D721Med (cell line): ENCODE measurements around the gene PACRG.

Source experiments
- DNase-seq: peaks from one replicate; pipeline ENCODE4 v3.0.0; 2011; ENCODE audit warnings: low spot score; ENCODE audit not compliant: insufficient read length
- FAIRE-seq: peaks from 2 replicates; lab custom pipeline; 2011; peaks lifted over from hg19 to GRCh38; lab: Jason Lieb, UNC
- TF ChIP-seq, protein P1 (sequence below): IDR thresholded peaks from 2 replicates; pipeline ENCODE4 v1.5.1; 2012; ENCODE audit warnings: mild to moderate bottlenecking, control low read depth; ENCODE audit not compliant: insufficient read depth; ENCODE audit errors: missing control alignments

PACRG gene

DNA sequence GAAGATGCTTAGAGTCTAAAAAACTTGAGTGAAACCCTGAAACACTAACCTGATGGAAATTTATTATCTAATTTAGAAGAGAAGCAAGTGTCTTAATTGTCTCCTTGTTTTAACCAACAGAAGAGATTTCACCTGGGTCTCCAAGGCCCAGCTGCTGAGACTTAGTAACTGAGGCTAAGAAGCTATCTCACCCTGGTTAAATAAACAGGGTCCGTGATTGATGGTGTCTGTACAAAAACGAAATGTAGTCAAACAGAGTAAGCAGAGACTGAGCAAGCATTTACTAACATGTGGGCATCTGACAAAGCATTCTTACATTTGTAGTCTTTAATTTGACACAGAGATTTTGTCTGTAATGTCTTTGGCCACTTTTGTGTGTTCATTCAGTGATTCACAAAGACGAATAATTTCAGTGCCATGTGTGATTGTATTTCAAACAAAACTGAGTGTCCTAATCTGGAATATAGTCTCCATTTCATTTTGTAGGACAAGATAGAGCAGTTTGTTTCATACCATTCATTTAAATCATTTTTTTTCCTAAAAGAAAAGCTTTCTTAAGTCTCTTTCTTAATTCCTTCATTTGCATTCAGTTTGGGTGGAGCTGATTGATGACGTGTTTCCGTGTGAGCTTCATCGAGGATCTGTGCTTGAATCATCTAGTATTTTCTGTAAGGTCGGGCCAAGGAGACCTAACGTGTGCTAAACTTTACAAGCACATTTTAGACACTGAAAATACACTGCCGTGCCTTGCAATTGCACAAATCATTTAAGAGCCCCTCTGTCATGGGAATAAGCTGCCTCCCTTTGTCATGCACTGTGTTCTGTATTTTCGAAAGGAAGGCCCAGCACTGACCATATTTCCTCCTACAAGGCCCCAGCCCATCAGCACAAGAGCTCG, 516.2 kb downstream of the PACRG start:
- no peak for FAIRE-seq
- TF ChIP-seq, protein P1, sequence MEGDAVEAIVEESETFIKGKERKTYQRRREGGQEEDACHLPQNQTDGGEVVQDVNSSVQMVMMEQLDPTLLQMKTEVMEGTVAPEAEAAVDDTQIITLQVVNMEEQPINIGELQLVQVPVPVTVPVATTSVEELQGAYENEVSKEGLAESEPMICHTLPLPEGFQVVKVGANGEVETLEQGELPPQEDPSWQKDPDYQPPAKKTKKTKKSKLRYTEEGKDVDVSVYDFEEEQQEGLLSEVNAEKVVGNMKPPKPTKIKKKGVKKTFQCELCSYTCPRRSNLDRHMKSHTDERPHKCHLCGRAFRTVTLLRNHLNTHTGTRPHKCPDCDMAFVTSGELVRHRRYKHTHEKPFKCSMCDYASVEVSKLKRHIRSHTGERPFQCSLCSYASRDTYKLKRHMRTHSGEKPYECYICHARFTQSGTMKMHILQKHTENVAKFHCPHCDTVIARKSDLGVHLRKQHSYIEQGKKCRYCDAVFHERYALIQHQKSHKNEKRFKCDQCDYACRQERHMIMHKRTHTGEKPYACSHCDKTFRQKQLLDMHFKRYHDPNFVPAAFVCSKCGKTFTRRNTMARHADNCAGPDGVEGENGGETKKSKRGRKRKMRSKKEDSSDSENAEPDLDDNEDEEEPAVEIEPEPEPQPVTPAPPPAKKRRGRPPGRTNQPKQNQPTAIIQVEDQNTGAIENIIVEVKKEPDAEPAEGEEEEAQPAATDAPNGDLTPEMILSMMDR = no peak

DNA sequence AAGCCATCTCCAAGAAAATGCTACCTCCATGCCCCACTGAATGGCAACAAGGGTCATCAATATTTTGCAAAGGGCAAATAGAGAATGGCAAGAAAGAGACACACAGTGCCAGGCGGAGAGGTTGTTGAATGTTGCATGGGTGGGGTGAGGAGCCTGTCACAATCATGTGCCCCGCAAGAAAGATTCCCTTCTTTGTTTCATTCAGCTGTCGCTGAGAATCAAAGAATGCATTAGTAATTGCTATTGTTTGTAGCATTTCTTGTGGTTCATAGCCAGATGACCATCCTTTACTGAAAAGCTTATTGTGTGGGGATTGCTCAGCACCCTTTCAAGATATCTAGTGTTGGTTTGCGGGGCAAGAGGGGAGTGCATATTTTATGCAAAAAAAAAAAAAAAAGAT, 520.3 kb downstream of the PACRG start:
- FAIRE-seq (no peak), DNase-seq (no peak)

More for the DNA sequence above, 516.2 kb downstream of the PACRG start:
- DNase-seq = no peak

DNA sequence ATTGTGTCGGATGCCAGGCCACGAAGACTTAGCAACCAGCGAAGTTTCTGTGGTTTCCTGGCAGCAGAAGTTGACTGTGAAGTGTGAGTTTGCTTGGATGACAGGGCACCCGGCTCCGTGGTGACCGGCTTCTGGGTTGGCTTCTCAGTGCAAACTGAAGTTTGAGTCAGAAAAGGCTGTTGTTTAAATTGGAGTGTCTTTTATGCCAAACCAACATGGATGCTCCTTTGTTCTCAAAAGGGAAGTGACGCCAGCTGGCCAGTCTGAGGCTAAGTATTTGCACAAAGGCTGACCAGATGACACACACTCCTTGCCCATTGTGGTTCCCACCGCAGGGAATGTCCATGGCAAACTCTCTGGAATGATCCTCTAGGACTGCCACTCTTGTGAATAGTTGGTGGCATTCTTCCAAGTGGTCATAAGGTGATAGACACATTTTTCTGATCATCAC, 521.9 kb downstream of the PACRG start:
- FAIRE-seq = no peak
- TF ChIP-seq, protein P1 = no peak
- no peak for DNase-seq

More for the DNA sequence above, 520.3 kb downstream of the PACRG start:
- TF ChIP-seq, protein P1 = no peak

DNA sequence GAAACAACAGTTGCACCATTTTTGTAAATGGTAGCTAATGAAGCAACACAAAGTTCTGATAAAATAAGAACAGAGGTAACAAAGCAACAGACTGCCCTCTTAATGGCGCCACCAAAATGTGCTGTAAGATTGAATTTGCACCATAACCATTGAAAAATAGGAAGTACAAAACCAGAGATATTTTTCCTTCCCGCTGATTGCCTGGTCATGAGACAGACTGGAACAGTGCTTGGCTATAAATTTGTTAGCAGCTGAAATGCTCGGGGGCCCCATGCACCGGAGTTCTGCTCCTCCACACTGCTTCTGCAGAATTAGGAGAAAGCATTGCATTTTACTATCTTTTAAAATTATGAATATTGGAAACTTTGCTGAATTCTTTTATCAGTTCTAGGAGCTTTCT, 522.3 kb downstream of the PACRG start:
- TF ChIP-seq, protein P1 = no peak
- DNase-seq = no peak
- FAIRE-seq = no peak

DNA sequence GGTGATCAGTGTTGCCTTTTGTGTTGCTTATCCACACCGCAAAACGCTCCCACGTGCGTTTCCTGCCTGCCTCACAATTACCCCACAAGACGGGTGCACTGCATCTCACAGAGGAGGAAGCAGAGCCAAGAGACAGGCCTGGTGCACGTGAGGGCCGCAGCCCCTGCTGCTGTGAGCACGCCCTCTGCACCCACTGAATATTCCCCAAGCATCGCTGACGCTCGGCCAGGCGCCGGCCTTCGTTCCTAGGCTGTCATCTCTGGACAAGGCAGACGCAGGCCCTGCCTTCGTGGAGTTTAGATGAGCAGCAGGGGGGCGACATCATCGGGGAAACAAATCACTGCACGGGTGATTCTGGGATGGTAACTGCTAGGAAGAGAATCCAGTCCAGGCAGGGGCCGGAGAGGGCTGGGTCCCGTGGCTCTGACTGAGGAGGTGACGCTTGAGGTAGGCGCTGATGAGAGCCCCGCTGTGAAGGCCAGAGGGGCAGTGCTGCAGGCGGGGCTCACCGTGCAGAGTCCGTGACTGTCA, 524.4 kb downstream of the PACRG start:
- DNase-seq (no peak), FAIRE-seq (no peak)
- TF ChIP-seq, protein P1 = no peak

DNA sequence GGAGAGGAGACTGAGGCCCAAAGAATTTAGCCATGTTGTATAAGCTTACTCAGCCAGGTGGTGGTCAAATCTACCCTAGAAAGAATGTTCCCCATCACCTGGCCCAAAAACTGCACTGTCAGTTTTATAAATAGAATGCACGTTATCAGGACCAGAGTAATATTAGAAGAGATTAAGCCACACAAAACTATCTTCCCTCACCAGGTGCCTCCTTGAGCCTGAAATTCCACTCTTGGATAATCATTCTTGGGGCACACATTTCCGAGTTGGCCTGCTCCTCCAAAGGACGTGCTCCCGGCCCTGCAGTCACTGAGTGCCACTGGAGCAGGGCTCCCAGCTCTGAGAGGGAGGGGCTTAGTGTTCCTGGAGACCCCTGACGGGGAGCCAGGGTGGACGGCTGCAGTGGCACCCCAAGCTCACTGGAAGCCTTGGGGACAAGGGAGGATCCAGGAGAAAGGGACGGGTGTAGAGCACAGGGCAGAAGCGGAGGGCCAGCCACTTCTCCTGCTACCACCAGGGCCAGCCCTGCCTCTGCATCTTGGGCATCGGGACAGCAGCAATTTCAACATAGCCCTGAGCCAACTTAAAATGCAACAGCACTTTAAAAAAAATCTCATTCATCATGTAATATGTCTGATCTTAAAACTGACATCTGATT, 525.9 kb downstream of the PACRG start:
- DNase-seq = no peak
- no peak for FAIRE-seq
- TF ChIP-seq, protein P1 = no peak
